CD4-positive, alpha-beta T cell (primary cell): ENCODE data around the gene DYNC1I2. TPM values are rescaled to one million over a fixed set of nuclear protein-coding genes. Genes with fewer than 3 reads are reported as not detected.

Source experiments
- ATAC-seq: fragments of 200-7000 bp; cut with Tn5 transposase; one replicate; pipeline ENCODE4 v1.10.0; 2022; ENCODE audit warnings: mild to moderate bottlenecking; ENCODE audit not compliant: poor library complexity
- CTCF ChIA-PET: fragments of 350-600 bp; sonication (Branson Sonifier 250); formaldehyde crosslinking; loops from one replicate; lab custom pipeline; 2021; ENCODE audit warnings: antibody characterized with exemption, inconsistent platforms; lab: Charles Lee
- POLR2A ChIA-PET: fragments of 350-600 bp; sonication (Branson Sonifier 250); formaldehyde crosslinking; loops from one replicate; lab custom pipeline; 2021; ENCODE audit warnings: antibody characterized with exemption, inconsistent platforms; lab: Charles Lee
- DNase-seq, 14 experiments: peaks; one replicate each; pipeline ENCODE4 v3.0.0-alpha.2; 2013 to 2020; ENCODE audit warnings: mixed read lengths in 2 of 14
- H3K27ac ChIP-seq, 2 donors: one replicate each; pipeline versions ENCODE4 v1.5.1 to v1.7.0; 2013; ENCODE audit warnings: low read length in 2 of 2, low read depth in 1 of 2, mild to moderate bottlenecking in 1 of 2
- H3K27me3 ChIP-seq, 2 experiments: 1 replicate in 1 of 2; 2 replicates in 1 of 2; pipeline versions ENCODE4 v1.6.1 to v1.7.0; 2013; ENCODE audit warnings: low read length in 2 of 2, control low read depth in 1 of 2, mild to moderate bottlenecking in 1 of 2, moderate library complexity in 1 of 2; ENCODE audit not compliant: insufficient read depth in 2 of 2, control insufficient read depth in 1 of 2
- H3K36me3 ChIP-seq: one replicate; pipeline ENCODE4 v1.6.1; 2013; ENCODE audit warnings: low read length, control low read depth; ENCODE audit not compliant: insufficient read depth
- H3K4me1 ChIP-seq: one replicate; pipeline ENCODE4 v1.6.1; 2013; ENCODE audit warnings: low read length, control low read depth; ENCODE audit not compliant: insufficient read depth
- H3K4me3 ChIP-seq: one replicate; pipeline ENCODE4 v1.5.1; 2013; ENCODE audit warnings: mild to moderate bottlenecking, low read length, moderate library complexity
- H3K9me3 ChIP-seq, 2 experiments: 1 replicate in 1 of 2; 2 replicates in 1 of 2; pipeline versions ENCODE4 v1.6.1 to v1.7.0; 2013; ENCODE audit warnings: low read length in 2 of 2, mild to moderate bottlenecking in 2 of 2, control low read depth in 1 of 2, moderate library complexity in 1 of 2; ENCODE audit not compliant: control insufficient read depth in 1 of 2, insufficient read depth in 1 of 2
- H3K27ac Mint-ChIP-seq: one replicate; pipeline ENCODE4 v1.8.0; 2020; ENCODE audit warnings: mixed read lengths
- H3K27me3 Mint-ChIP-seq: one replicate; pipeline ENCODE4 v1.8.0; 2021; ENCODE audit warnings: mixed read lengths
- H3K36me3 Mint-ChIP-seq: one replicate; pipeline ENCODE4 v1.8.0; 2021; ENCODE audit warnings: low read depth, mixed read lengths
- H3K4me1 Mint-ChIP-seq: one replicate; pipeline ENCODE4 v1.8.0; 2021; ENCODE audit warnings: low read depth, mixed read lengths
- H3K4me3 Mint-ChIP-seq: one replicate; pipeline ENCODE4 v1.8.0; 2020; ENCODE audit warnings: mild to moderate bottlenecking, mixed read lengths
- H3K9me3 Mint-ChIP-seq: one replicate; pipeline ENCODE4 v1.8.0; 2020; ENCODE audit warnings: mixed read lengths
- CTCF ChIP-seq: fragments of 200-600 bp; IDR thresholded peaks from one replicate; pipeline ENCODE4 v1.8.0; 2022; ENCODE audit warnings: antibody characterized with exemption, mild to moderate bottlenecking
- intact Hi-C, 2 experiments: fragments of 100-400 bp; cut with DNase I in 1 of 2; cut with micrococcal nuclease in 1 of 2; formaldehyde crosslinking; loops; one replicate each; pipeline versions ENCODE4 v1.15.1 to v1.9.0; 2023 to 2025; cut with DNase I, micrococcal nuclease
- polyA plus RNA-seq, 2 donors: library from polyadenylated mRNA; unstranded; fragments of 120-200 nt; gene quantifications; one replicate each; pipeline ENCODE4 v1.2.1, GENCODE V29; 2013
- total RNA-seq, 174 experiments: library from RNA in 2 of 174; stranded (reverse) in 2 of 174; gene quantifications; one replicate each; pipeline ENCODE4 v1.2.3 and lab custom pipeline; 2021 to 2026

DYNC1I2 gene
- 10 to 100 TPM; 10.5 to 11.6 TPM for total RNA-seq
- 43.2 TPM for polyA plus RNA-seq (2013, experiment 1 of 2)
- 49.8 TPM for polyA plus RNA-seq (2013, experiment 2 of 2)
- total RNA-seq (lab: John Stamatoyannopoulos, UW) = 24.8 to 107 (median 73.1) reads per million in 172 experiments

GRCh38 chr2:171687287-171688128, at the start of gene DYNC1I2:
DYNC1I2 (plus strand) TSS chr2:171687469; CDS start chr2:171690156, 2,687 bp downstream.
- peaks cover 41% of the 10 kb centered on the region for H3K36me3 Mint-ChIP-seq
- H3K9me3 ChIP-seq = no peaks in the 10 kb centered on the region
- H3K27me3 ChIP-seq = no peaks in the 10 kb centered on the region
- ChIA-PET POLR2A (interaction anchor here (0.6 to 1.8 kb wide), 8 partner anchors 12 to 775 kb away, joined by 3 to 6 read pairs (median 3); partner anchors contain the start of genes GORASP2 and SLC25A12), CTCF (interaction anchor here (0.6 to 2.4 kb wide), 3 partner anchors 10 to 759 kb away, joined by 3 to 6 read pairs (median 4); partner anchors contain the start of gene GORASP2)
- TF ChIP-seq CTCF = no peak
- H3K4me1 Mint-ChIP-seq = peaks cover 36% of the 10 kb centered on the region
- no peaks in the 10 kb centered on the region for H3K27me3 Mint-ChIP-seq
- peak within 1 kb of the TSS; percentile 97 for H3K4me3 ChIP-seq
- peak within 1 kb of the TSS; percentile 82 for H3K27ac Mint-ChIP-seq
- intact Hi-C loops = loop anchor here in 1 of 2 experiments (5.0 to 10.0 kb wide), 4 partner anchors 235 to 867 kb away; partner anchors contain the start of genes DCAF17, HAT1, METTL8 and PDK1
- H3K9me3 Mint-ChIP-seq = no peaks in the 10 kb centered on the region
- peak within 1 kb of the TSS; percentile 49 to 52 for H3K27ac ChIP-seq
- H3K4me3 Mint-ChIP-seq = peak within 1 kb of the TSS; percentile 96
- peak; percentile 44 to 86 (median 60) for DNase-seq
- H3K4me1 ChIP-seq = peaks cover 8% of the 10 kb centered on the region
- H3K36me3 ChIP-seq = peaks cover 15% of the 10 kb centered on the region
- peak; percentile 81 for ATAC-seq

DNA sequence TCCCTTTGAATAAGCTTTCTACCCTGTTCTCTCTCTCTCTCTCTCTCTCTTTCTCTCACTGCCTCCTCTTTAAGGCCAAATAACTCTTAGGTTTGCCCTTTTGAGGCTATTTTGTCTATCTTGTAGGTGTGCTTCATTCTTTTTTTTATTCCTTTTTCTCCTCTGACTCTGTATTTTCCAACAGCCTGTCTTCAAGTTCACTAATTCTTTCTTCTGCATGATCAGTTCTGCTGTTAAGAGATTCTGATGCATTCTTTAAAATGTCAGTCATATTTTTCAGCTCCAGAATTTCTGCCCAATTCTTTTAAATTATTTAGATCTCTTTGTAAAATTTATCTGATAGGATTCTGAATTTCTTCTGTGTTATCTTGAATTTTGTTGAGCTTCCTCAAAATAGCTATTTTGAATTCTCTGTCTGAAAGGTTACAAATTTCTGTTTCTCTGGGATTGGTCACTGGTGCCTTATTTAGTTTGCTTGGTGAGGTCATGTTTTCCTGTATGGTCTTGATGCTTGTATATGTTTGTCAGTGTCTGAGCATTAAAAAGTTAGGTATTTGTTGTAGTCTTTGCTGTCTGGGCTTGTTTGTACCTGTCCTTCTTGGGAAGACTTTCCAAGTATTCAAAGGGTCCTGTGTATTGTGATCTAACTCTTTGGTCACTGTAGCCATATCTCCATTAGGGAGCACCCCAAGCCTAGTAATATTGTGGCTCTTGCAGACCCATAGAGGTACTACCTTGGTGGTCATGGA, 35.4 kb upstream of the DYNC1I2 start:
- no peaks in the 10 kb centered on the region for H3K4me1 ChIP-seq
- ChIA-PET POLR2A (no interaction called here), CTCF (no interaction called here)
- peaks cover 9 to 17% of the 10 kb centered on the region in 2 experiments for H3K9me3 ChIP-seq
- ATAC-seq (no peak), DNase-seq (no peak)
- TF ChIP-seq CTCF = no peak
- H3K4me3 ChIP-seq = no peak overlapping the region
- H3K36me3 ChIP-seq = no peaks in the 10 kb centered on the region
- Mint-ChIP-seq H3K4me3 (no peak overlapping the region), H3K9me3 (peaks cover 3% of the 10 kb centered on the region), H3K4me1 (no peaks in the 10 kb centered on the region), H3K27me3 (peaks cover 71% of the 10 kb centered on the region), H3K27ac (no peak overlapping the region), H3K36me3 (no peaks in the 10 kb centered on the region)
- peaks cover 0 to 9% of the 10 kb centered on the region in 2 experiments for H3K27me3 ChIP-seq
- intact Hi-C loops = no loop called here
- no peak overlapping the region for H3K27ac ChIP-seq

- DNase-seq (no peak), ATAC-seq (no peak)
- Histone ChIP-seq H3K27me3 (peaks cover 0 to 9% of the 10 kb centered on the region in 2 experiments), H3K4me1 (no peaks in the 10 kb centered on the region), H3K4me3 (no peak overlapping the region), H3K9me3 (peaks cover 9 to 11% of the 10 kb centered on the region in 2 experiments), H3K27ac (no peak overlapping the region), H3K36me3 (no peaks in the 10 kb centered on the region)
- H3K4me1 Mint-ChIP-seq = no peaks in the 10 kb centered on the region
- peaks cover 3% of the 10 kb centered on the region for H3K9me3 Mint-ChIP-seq
- no peaks in the 10 kb centered on the region for H3K36me3 Mint-ChIP-seq
- CTCF ChIA-PET = no interaction called here
- POLR2A ChIA-PET = no interaction called here
- TF ChIP-seq CTCF = no peak
- H3K27me3 Mint-ChIP-seq = peaks cover 74% of the 10 kb centered on the region
- intact Hi-C loops = no loop called here
- H3K4me3 Mint-ChIP-seq = no peak overlapping the region
- no peak overlapping the region for H3K27ac Mint-ChIP-seq
Measured at GRCh38 chr2:171652416-171652785, 34.9 kb upstream of the DYNC1I2 start.
